Lung (tissue), 12 donors: Measurements from ENCODE around the gene CHN1. TPM values are rescaled to one million over a fixed set of nuclear protein-coding genes. Genes with fewer than 3 reads are reported as not detected.

Source experiments
- ATAC-seq: fragments of 200-7000 bp; cut with Tn5 transposase; one replicate; pipeline ENCODE4 v1.9.1; 2020; ENCODE audit warnings: moderate number of reproducible peaks; ENCODE audit not compliant: insufficient read depth, low FRiP score
- DNase-seq, 3 donors: peaks; one replicate each; pipeline ENCODE4 v3.0.0-alpha.2; 2013 to 2017
- H3K27ac ChIP-seq, 2 donors: one replicate each; pipeline ENCODE4 v1.5.1; 2013; ENCODE audit warnings: mild to moderate bottlenecking in 2 of 2, moderate library complexity in 2 of 2, control low read depth in 1 of 2, inconsistent platforms in 1 of 2, low read depth in 1 of 2, low read length in 1 of 2
- H3K27me3 ChIP-seq, 3 donors: one replicate each; pipeline ENCODE4 v1.5.1; 2013; ENCODE audit warnings: low read length in 2 of 3; ENCODE audit not compliant: control insufficient read depth in 3 of 3, insufficient read depth in 3 of 3
- H3K36me3 ChIP-seq, 4 donors: one replicate each; pipeline ENCODE4 v1.5.1; 2013; ENCODE audit warnings: low read length in 4 of 4, mild to moderate bottlenecking in 1 of 4, moderate library complexity in 1 of 4; ENCODE audit not compliant: control insufficient read depth in 4 of 4, insufficient read depth in 4 of 4
- H3K4me1 ChIP-seq, 5 donors: one replicate each; pipeline ENCODE4 v1.5.1; 2013; ENCODE audit warnings: low read length in 5 of 5, mild to moderate bottlenecking in 2 of 5, moderate library complexity in 1 of 5; ENCODE audit not compliant: control insufficient read depth in 5 of 5, insufficient read depth in 5 of 5
- H3K4me3 ChIP-seq: one replicate; pipeline ENCODE4 v1.5.1; 2013; ENCODE audit warnings: mild to moderate bottlenecking, control low read depth, moderate library complexity
- H3K9ac ChIP-seq, 2 donors: one replicate each; pipeline ENCODE4 v1.5.1; 2013; ENCODE audit warnings: low read length in 2 of 2, control low read depth in 1 of 2; ENCODE audit not compliant: insufficient read depth in 1 of 2
- H3K9me3 ChIP-seq, 4 donors: one replicate each; pipeline ENCODE4 v1.5.1; 2013; ENCODE audit warnings: low read length in 3 of 4, mild to moderate bottlenecking in 1 of 4, moderate library complexity in 1 of 4; ENCODE audit not compliant: control insufficient read depth in 4 of 4, insufficient read depth in 3 of 4
- CTCF ChIP-seq: IDR thresholded peaks from 2 replicates; pipeline ENCODE4 v1.5.1; 2012; ENCODE audit warnings: mild to moderate bottlenecking; ENCODE audit errors: control extremely low read depth, extremely low read depth
- WGBS, 2 donors: extraction: QIAGEN DNeasy Blood & Tissue Kit; methylation state at CpG; one replicate each; pipeline ENCODE4 v1.1.7; 2013; 5-methylcytosine and 5-hydroxymethylcytosine counted together
- polyA plus RNA-seq, 2 donors: library from polyadenylated mRNA; stranded (reverse); fragments of 200-250 nt; gene quantifications; one replicate each; pipeline ENCODE4 v1.2.1, GENCODE V29; 2013
- total RNA-seq, 2 donors: library from RNA; depleted of rRNA in 1 of 2; stranded (reverse); fragments of >200 nt in 1 of 2; gene quantifications; one replicate each; pipeline ENCODE4 v1.2.1, GENCODE V29; 2014 to 2021
- donor health status: control.
- donor health status: control.
- donor health status: Bipolar disorder and iron deficiency.
- donor health status: healthy.
- donor health status: DM: yes; HTN: yes; CAD: no.

The CHN1 gene
- total and polyA plus RNA-seq, 4 donors, result 6.8 to 80.9 (median 14.5) TPM

DNA sequence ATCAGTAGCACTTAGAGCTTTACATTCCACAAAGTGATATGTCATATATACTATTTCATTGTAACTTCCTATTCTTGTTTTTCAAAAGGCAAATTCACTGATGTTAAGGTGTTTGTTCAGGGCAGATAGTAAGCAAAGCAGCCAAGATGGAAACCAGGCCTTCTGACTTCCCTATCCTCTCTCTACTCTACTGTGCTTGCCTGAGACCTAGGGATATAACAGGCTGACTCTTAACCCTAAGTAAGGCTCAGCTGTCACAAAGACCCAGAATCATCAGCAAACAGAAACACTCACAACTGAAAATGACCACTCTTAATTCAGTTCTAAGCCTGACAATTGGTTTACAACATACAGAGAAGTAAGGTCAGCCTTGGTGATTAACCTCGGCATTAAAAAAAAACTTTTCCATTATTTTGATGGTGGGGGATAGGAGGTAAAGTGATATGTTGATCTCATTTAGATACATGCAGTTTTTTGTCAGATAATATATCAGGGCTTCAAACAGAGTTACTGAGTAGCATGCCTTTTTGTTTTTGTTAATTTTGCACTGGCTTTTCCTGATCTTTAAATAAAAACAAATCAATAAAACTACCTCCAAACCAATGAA lies 145.5 kb downstream of the CHN1 start:
- WGBS, 2 donors, result 83 to 90% methylated on average over 1 of the region's 1 CpG

GRCh38 chr2:174858745-174859144 lies 146.4 kb downstream of the CHN1 start:
- Histone ChIP-seq H3K9ac (no peak overlapping the region), H3K9me3 (no peaks in the 10 kb centered on the region), H3K4me3 (no peak overlapping the region), H3K27me3 (no peaks in the 10 kb centered on the region), H3K27ac (no peak overlapping the region), H3K4me1 (no peaks in the 10 kb centered on the region), H3K36me3 (no peaks in the 10 kb centered on the region)
- no peak for TF ChIP-seq CTCF
- DNase-seq, result no peak
- no peak for ATAC-seq

More for the DNA sequence above, 145.5 kb downstream of the CHN1 start:
- no peaks in the 10 kb centered on the region for H3K4me1 ChIP-seq
- H3K36me3 ChIP-seq, result no peaks in the 10 kb centered on the region
- TF ChIP-seq CTCF, result no peak
- H3K4me3 ChIP-seq, result no peak overlapping the region
- ATAC-seq, result no peak
- no peaks in the 10 kb centered on the region for H3K27me3 ChIP-seq
- no peak for DNase-seq
- no peaks in the 10 kb centered on the region for H3K9me3 ChIP-seq
- H3K9ac ChIP-seq, result no peak overlapping the region
- no peak overlapping the region for H3K27ac ChIP-seq

GRCh38 chr2:174856447-174856846 lies 148.7 kb downstream of the CHN1 start:
- Histone ChIP-seq H3K27me3 (no peaks in the 10 kb centered on the region), H3K27ac (no peak overlapping the region), H3K4me1 (no peaks in the 10 kb centered on the region), H3K9ac (no peak overlapping the region), H3K9me3 (no peaks in the 10 kb centered on the region), H3K36me3 (no peaks in the 10 kb centered on the region), H3K4me3 (no peak overlapping the region)
- 83 to 89% methylated on average over 3 of the region's 3 CpGs for WGBS, 2 donors
- no peak for DNase-seq
- no peak for TF ChIP-seq CTCF
- ATAC-seq, result no peak
